Natural killer cell treated with Interleukin-12 subunit alpha and Interleukin-12 subunit beta and Interleukin-15 and Interleukin-18, amount 100 ng/mL, for 72 hours (primary cell): ENCODE measurements around the gene UBAC2. TPM values are rescaled to one million over a fixed set of nuclear protein-coding genes. Genes with fewer than 3 reads are reported as not detected.
A peak's percentile ranks its signal among the peaks of the same experiment; 100 is the strongest.

Experiments
- ATAC-seq, 2 donors: fragments of 150-1000 bp; cut with Tn5 transposase in 1 of 2; sonication (Bioruptor Pico), chemical (Tn5 transposase) in 1 of 2; 2 replicates each; pipeline ENCODE4 v1.10.0; 2021
- DNase-seq: peaks from one replicate; pipeline ENCODE4 v3.0.0; 2022; ENCODE audit warnings: low spot score
- H3K27ac Mint-ChIP-seq, 2 donors: 1 replicate in 1 of 2; 2 replicates in 1 of 2; pipeline ENCODE4 v1.8.0; 2022; ENCODE audit warnings: mixed read lengths in 2 of 2, mild to moderate bottlenecking in 1 of 2, moderate library complexity in 1 of 2
- H3K27me3 Mint-ChIP-seq, 2 donors: 1 replicate in 1 of 2; 2 replicates in 1 of 2; pipeline ENCODE4 v1.8.0; 2022; ENCODE audit warnings: mixed read lengths in 2 of 2
- H3K36me3 Mint-ChIP-seq: one replicate; pipeline ENCODE4 v1.8.0; 2022; ENCODE audit warnings: mixed read lengths
- H3K4me1 Mint-ChIP-seq, 2 donors: 1 replicate in 1 of 2; 2 replicates in 1 of 2; pipeline ENCODE4 v1.8.0; 2022; ENCODE audit warnings: low read depth in 2 of 2, mixed read lengths in 2 of 2, mild to moderate bottlenecking in 1 of 2
- H3K4me3 Mint-ChIP-seq: one replicate; pipeline ENCODE4 v1.8.0; 2022; ENCODE audit warnings: mixed read lengths
- H3K9me3 Mint-ChIP-seq: 2 replicates; pipeline ENCODE4 v1.8.0; 2022; ENCODE audit warnings: mixed read lengths
- total RNA-seq, 2 donors: library from RNA; stranded (reverse); gene quantifications; one replicate each; pipeline ENCODE4 v1.2.3, GENCODE V29; 2022

Gene UBAC2
- total RNA-seq, 2 donors from 2014 or later: 55.9 to 58.0 TPM

DNA sequence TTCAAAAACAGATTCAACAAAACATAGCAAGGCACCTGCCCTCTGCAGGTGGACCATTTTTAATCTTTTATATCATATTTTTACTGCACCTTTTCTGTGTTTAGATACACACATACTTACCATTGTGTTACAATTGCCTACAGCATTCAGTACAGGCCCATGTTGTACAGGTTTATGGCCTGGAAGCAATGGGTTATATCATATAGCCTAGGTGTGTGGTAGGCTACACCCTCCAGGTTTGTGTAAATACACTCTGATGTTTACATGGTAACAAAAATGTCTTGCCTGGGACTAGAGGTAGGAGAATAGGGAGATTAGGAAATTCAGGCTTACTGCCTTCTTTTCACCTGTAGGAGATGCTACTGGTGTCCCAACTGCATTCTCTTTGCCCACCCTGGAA, 8.2 kb upstream of the UBAC2 start:
- H3K4me3 Mint-ChIP-seq: no peak overlapping the region
- H3K9me3 Mint-ChIP-seq: no peaks in the 10 kb centered on the region
- DNase-seq: no peak
- peaks cover 0 to 7% of the 10 kb centered on the region in 2 donors for H3K4me1 Mint-ChIP-seq
- H3K27me3 Mint-ChIP-seq: peaks cover 0 to under 1% of the 10 kb centered on the region in 2 donors
- ATAC-seq: no peak
- H3K27ac Mint-ChIP-seq: no peak overlapping the region
- H3K36me3 Mint-ChIP-seq: no peaks in the 10 kb centered on the region

DNA sequence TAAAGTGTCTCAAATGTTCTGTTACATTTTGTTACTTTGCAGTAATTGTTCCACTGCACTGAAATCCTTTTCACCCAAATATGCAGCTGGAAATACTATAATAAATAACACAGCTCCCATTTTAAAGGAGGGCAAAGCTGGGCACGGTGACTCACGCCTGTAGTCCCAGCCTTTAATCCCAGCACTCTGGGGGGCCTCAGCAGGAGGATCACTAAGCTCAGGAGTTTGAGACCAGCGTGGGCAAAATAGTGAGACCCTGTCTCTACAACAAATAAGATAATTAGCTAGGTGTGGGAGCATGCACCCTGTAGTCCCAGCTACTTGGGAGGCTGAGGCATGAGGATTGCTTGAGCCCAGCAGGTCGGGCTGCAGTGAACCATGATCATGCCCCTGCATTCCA, 7.5 kb upstream of the UBAC2 start:
- H3K36me3 Mint-ChIP-seq: no peaks in the 10 kb centered on the region
- H3K4me3 Mint-ChIP-seq: no peak overlapping the region
- DNase-seq (no peak), ATAC-seq (no peak)
- H3K27me3 Mint-ChIP-seq: no peaks in the 10 kb centered on the region
- no peaks in the 10 kb centered on the region for H3K9me3 Mint-ChIP-seq
- peaks cover 0 to 7% of the 10 kb centered on the region in 2 donors for H3K4me1 Mint-ChIP-seq
- H3K27ac Mint-ChIP-seq: no peak overlapping the region

DNA sequence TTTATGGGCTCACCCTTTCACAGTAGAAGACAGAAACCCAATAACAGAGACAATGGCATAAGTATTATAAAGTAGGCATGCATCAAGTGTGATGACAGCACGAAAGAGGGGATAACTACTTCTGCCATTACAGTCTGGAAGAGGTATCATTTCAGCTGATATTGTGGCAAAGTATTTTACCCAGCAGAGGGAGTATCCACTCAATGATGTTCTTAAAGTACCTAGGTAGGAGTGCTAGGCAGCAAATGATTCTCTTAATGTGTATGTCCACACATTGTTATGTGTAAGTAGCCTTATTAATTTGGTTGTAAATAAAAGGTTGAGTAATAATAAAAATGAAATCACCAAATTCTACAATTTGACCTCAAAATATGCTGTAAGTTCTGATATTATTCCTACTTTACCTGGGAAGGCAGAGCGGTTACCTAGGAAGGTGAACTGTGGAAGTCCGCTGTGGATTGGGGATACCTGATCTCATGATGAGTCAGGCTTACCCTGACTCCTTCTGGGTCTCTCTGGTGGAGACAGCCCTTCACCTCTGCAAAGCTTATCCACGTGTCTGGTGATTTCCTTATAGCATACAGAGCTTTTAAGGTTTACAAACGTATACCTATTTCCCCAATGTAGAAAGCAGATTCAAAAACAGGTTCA, 4.1 kb upstream of the UBAC2 start:
- H3K9me3 Mint-ChIP-seq: no peaks in the 10 kb centered on the region
- no peaks in the 10 kb centered on the region for H3K27me3 Mint-ChIP-seq
- no peak overlapping the region for H3K4me3 Mint-ChIP-seq
- ATAC-seq (no peak), DNase-seq (no peak)
- H3K36me3 Mint-ChIP-seq: peaks cover 6% of the 10 kb centered on the region
- peaks cover 12 to 16% of the 10 kb centered on the region in 2 donors for H3K4me1 Mint-ChIP-seq
- no peak overlapping the region for H3K27ac Mint-ChIP-seq

DNA sequence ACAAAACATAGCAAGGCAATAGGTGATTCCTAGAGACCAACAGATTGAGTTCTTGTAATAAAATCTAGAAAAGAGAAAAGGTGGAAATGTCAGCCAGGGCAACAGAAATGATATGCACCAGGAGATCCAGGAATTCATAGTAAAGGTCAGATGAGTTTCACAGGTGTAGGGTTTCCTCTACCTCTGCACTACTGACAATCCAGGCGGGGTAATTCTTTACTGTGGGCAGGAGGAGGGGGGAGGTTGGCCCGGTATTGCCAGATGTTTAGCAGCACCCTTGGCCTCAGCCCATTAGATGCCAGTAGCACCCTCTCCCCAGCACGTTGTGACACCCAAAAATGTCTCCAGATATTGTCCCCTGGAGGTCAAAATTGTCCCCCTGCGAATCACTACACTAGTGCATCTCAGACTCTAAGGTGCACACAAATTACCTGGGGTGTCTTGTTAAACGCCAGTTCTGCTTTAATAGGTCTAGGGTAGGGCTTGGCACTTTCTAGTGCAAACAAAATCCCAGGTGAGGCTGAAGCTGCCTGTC, 3.5 kb upstream of the UBAC2 start:
- Mint-ChIP-seq H3K9me3 (no peaks in the 10 kb centered on the region), H3K4me3 (no peak overlapping the region)

DNA sequence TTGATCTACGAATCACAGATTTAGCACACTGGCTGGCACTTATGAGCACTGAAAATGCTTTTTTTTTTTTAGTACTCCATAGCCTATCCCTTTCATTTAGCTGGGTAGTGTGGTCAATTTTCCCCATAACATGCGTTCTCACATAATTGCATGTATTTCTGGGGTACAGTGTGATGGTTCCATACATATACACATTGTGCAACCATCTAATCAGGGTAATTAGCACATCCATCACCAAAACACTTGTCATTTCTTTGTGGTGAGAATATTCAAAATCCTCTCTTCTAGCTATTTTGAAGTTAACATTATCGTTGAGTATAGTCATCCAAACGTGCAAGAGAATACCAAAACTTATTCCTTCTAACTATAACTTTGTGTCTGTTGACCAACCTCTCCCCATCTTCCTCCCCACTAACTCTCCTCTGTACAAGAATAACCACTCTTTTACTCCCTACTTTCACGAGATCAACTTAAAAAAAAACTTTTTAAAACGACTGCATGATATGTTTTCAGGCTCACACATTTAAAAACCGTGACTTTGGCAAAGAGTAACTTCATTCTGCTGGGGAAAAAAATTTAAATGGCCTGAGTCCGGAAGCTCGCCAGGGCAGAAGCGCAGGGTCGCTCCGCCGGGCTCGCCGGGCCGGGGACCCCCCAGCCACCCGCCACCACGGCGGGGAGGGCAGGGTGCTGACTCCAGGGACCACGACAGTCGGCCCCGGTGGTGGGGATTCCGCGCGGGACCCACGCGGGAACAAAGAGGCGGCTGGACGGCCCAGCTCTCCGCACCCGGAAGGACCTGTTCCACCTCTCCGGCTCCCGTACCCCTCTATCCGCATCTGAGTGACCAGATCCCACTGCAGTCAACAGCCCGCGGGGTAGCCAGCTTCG, 868 bp upstream of the UBAC2 start:
- Mint-ChIP-seq H3K4me1 (peaks cover 35 to 44% of the 10 kb centered on the region in 2 donors), H3K9me3 (no peaks in the 10 kb centered on the region), H3K27me3 (no peaks in the 10 kb centered on the region), H3K27ac (peak overlapping the region; percentile 88 to 93), H3K36me3 (peaks cover 10% of the 10 kb centered on the region), H3K4me3 (peak overlapping the region; percentile 99)
- ATAC-seq (peak; percentile 2 to 17), DNase-seq (no peak)

More for the DNA sequence above, 3.5 kb upstream of the UBAC2 start:
- H3K27ac Mint-ChIP-seq: no peak overlapping the region
- no peaks in the 10 kb centered on the region for H3K27me3 Mint-ChIP-seq
- H3K36me3 Mint-ChIP-seq: peaks cover 6% of the 10 kb centered on the region
- ATAC-seq (no peak), DNase-seq (no peak)
- H3K4me1 Mint-ChIP-seq: peaks cover 13 to 18% of the 10 kb centered on the region in 2 donors

DNA sequence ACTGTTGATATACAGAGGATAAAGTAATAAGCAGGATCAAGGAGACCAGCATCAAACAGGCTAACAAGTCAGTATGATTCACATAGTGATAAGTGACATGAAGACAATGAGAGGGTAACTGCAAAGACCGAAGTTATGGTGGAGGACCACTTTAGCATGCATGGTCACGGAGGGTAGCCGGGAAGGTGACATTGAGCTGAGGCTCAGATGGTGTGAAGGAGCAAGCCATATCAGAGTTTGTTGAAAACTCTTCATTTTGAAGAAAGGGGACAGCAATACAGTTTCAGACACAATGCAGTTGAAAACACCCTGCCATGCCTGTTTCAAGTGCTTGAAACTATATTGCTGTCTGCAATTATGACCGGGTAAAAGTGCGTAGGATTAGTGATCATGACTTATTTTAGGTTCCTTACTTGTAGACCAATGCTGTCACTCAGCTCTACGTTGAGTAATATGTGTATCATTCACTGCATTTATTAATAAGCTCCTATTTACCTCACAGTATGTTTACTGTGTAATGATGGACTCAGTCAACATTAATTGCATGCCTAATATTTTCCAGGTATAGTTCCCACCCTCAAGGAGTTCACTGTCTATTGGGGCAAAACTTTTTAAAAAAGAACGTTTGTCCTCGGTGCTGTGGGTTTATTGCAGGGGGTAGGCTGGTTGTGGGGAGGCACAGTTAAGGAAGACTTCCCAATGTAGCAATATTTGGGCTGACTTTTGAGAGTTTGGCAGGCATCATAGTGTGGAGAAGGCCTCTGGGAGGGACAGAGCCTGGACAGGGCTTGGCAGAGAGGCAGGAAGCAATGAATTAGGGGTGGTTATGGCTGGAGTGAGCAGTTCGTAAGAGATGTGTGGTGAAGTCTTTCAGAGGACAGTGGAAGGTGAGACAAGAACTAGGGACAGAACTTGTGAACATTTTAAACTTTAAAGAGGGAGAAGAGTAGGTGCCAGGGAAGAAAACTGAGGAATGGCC, 3.2 kb downstream of the UBAC2 start:
- ATAC-seq: no peak
- Mint-ChIP-seq H3K27me3 (no peaks in the 10 kb centered on the region), H3K4me3 (peak overlapping the region; percentile 85)

DNA sequence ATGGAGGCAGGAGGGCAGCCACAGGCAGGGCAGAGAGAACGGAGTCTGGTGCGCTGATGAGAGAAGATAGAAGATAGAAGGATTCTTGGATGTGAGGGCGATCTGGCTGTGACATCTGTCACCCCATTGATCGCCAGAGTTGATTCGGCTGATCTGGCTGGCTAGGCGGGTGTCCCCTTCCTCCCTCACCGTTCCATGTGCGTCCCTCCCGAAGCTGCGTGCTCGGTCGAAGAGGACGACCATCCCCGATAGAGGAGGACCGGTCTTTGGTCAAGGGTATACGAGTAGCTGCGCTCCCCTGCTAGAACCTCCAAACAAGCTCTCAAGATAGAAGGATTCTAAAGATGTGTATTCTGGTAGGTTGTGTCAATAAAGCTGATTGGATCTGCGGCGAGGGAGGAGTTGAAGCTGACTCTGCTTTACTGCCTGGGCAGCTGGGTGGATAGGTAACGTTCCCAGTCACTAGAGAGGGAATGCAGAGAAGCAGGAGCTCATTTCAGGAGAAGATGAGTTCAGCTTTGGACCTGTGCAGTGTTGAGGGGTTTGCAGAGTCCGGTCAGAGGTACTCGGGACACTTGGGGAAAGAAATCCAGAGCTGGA, 5.1 kb downstream of the UBAC2 start:
- H3K27me3 Mint-ChIP-seq: no peaks in the 10 kb centered on the region
- no peaks in the 10 kb centered on the region for H3K9me3 Mint-ChIP-seq
- H3K4me1 Mint-ChIP-seq: peaks cover 66 to 67% of the 10 kb centered on the region in 2 donors
- peak overlapping the region; percentile 67 to 73 for H3K27ac Mint-ChIP-seq
- DNase-seq: no peak
- no peak for ATAC-seq
- H3K4me3 Mint-ChIP-seq: peak overlapping the region; percentile 85
- peaks cover 15% of the 10 kb centered on the region for H3K36me3 Mint-ChIP-seq

More for the DNA sequence above, 3.2 kb downstream of the UBAC2 start:
- no peaks in the 10 kb centered on the region for H3K9me3 Mint-ChIP-seq
- H3K27ac Mint-ChIP-seq: peak overlapping the region; percentile 67 to 73
- no peak for DNase-seq
- H3K36me3 Mint-ChIP-seq: peaks cover 15% of the 10 kb centered on the region
- H3K4me1 Mint-ChIP-seq: peaks cover 65 to 72% of the 10 kb centered on the region in 2 donors

DNA sequence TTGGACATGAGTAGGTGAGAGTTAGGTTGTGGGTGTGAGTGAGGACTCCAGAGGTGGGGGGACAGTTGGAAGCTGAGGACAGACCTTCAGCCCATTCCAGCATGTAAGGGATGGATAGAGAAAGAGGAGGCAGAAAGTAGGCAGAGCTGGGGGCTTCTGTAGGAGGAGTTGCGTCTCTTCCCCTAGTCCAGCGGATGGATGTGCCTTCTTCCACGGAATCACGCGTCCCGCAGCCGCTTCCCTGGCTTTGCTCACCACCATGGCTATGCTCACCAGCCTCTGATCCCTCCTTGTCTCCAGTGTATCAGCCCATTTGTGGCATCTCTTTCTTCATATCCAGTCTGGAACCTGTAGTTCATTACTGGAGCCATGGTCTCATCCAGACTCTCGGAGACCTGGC, 5.6 kb downstream of the UBAC2 start:
- no peak for ATAC-seq
- Mint-ChIP-seq H3K9me3 (no peaks in the 10 kb centered on the region), H3K27ac (peak overlapping the region in 1 of 2 donors; percentile 67), H3K36me3 (peaks cover 13% of the 10 kb centered on the region), H3K4me3 (no peak overlapping the region), H3K27me3 (no peaks in the 10 kb centered on the region), H3K4me1 (peaks cover 64 to 66% of the 10 kb centered on the region in 2 donors)
- DNase-seq: no peak

DNA sequence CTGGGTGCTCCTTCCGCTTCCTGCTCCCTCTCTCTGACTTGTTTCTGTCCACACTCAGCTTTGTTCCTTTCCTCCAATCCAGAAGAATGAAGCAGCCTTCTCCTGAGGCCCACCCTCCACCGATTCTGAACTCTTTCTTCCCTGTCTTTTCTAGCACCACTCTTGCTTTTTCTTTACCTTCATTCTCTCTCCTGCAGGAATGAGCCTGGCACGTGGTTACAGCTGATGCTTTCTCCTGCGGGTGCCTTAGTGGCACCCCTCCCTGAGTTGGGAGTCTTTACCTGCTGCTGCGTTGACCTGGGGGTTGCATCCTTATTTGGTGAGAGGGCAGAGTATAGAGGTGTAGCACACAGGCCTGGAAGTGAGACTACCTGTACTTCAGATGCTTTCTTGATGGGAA, 6.2 kb downstream of the UBAC2 start:
- no peaks in the 10 kb centered on the region for H3K27me3 Mint-ChIP-seq
- H3K9me3 Mint-ChIP-seq: no peaks in the 10 kb centered on the region
- peaks cover 60 to 64% of the 10 kb centered on the region in 2 donors for H3K4me1 Mint-ChIP-seq
- H3K27ac Mint-ChIP-seq: peak overlapping the region; percentile 22 to 67
- peaks cover 9% of the 10 kb centered on the region for H3K36me3 Mint-ChIP-seq
- ATAC-seq: no peak
- no peak for DNase-seq
- no peak overlapping the region for H3K4me3 Mint-ChIP-seq

DNA sequence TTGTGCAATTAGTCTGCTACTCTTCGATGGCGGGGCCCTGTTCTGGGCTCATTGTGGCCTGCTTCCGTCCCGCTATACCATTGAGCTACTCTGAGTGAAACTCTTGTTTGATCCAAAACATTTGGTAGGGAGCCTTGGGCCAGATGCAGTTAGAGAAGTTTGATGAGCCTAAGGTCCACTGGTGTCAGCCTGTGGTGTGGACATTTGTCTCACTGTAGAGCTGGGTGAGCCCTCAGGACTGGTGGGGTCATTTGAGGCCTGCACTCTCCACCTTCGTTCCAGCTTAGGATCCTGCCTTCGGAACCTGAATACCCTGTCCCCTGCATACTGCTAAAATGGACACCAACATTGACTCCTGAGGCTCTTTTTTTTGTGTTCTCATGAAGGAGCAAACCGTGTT, 6.9 kb downstream of the UBAC2 start:
- Mint-ChIP-seq H3K27ac (peak overlapping the region; percentile 22 to 67), H3K9me3 (no peaks in the 10 kb centered on the region), H3K4me1 (peaks cover 57 to 60% of the 10 kb centered on the region in 2 donors), H3K36me3 (peaks cover 9% of the 10 kb centered on the region), H3K4me3 (no peak overlapping the region), H3K27me3 (no peaks in the 10 kb centered on the region)
- ATAC-seq (no peak), DNase-seq (no peak)

DNA sequence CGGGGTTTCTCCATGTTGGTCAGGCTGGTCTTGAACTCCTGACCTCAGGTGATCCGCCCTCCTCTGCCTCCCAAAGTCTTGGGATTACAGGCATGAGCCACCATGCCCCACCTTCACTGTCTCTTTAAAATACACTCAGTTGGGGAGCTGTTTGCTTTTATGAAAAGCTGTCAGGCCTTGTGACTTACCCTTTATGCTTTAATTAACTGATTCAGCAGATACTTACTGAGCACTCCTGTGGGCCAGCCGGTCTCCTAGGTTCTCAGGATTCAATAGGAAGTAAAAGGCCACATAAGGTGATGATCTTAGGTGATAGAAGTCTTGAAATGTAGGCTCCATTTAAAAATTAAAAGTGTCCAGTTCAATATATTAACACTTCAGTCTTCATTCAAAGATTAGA, 7.5 kb downstream of the UBAC2 start:
- H3K27me3 Mint-ChIP-seq: no peaks in the 10 kb centered on the region
- no peaks in the 10 kb centered on the region for H3K9me3 Mint-ChIP-seq
- no peak for DNase-seq
- peaks cover 9% of the 10 kb centered on the region for H3K36me3 Mint-ChIP-seq
- no peak for ATAC-seq
- no peak overlapping the region for H3K27ac Mint-ChIP-seq
- H3K4me3 Mint-ChIP-seq: no peak overlapping the region
- peaks cover 51 to 56% of the 10 kb centered on the region in 2 donors for H3K4me1 Mint-ChIP-seq

DNA sequence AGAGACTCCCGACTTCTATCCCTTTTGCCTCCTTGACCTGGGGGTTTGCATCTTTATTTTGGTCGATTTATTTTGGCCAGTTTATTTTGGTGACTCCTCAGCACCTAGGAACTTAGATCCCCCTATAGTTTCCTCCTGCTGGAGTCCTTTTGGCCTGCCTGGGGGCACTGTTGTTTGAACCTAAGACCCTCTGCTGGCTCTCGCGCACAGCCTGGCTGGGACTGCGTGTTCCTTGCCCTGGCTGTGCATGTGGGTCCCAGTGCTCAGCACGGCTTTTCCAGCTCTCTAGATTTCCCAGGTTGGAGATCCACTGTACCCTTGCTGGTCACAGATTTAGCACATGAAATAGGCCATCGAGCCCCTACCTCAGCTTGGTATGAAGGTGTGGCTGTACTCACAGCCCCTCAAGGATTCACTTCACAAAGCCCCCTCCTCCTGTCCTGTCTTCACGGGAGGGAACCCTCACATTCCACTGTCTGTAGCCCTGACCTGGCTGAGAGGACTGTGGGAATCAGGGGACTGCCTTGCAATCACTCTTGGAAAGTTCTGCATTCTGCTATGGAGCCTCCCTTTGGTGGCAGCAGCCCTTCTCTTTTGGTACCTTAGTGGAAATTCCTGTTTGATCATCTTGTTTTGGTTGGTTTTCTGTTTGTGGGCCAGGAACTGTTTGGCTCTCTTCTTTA, 8.3 kb downstream of the UBAC2 start:
- peak overlapping the region in 1 of 2 donors; percentile 77 for H3K27ac Mint-ChIP-seq
- H3K27me3 Mint-ChIP-seq: no peaks in the 10 kb centered on the region
- H3K4me1 Mint-ChIP-seq: peaks cover 44 to 49% of the 10 kb centered on the region in 2 donors
- no peak for ATAC-seq
- no peak for DNase-seq
- no peak overlapping the region for H3K4me3 Mint-ChIP-seq
- H3K36me3 Mint-ChIP-seq: peaks cover 9% of the 10 kb centered on the region
- no peaks in the 10 kb centered on the region for H3K9me3 Mint-ChIP-seq
